Activated CD4-positive, alpha-beta T cell treated with anti-CD3 and anti-CD28 coated beads, Interleukin-2, amount 50 U/mL, for 4 hours (primary cell): ENCODE results near the gene SPRN.
"Not testable (repeated sequence)": the region's sequence is repeated elsewhere in the genome, so short reads cannot be mapped to it uniquely, and the experiment has no call there.

ENCODE experiments used
- DNase-seq, 2 experiments: peaks; one replicate each; pipeline ENCODE4 v3.0.0-alpha.2; 2020

Gene SPRN

DNA sequence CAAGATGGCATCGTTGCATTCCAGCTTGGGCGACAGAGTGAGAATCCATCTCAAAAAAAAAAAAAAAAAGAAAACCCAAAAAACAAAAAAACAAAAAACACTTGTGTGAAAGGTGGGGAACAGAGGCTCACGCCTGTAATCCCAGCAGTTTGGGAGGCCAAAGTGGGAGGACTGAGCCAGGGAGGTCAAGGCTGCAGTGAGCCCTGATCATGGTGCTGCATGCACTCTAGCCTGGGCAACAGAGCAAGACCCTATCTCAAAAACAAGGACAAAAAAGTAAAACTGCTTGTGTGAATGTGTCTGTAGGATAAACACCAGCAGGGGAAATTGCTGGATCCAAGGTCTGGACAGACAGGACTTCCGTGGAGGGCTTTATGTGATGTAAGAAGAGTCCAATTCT, 40.9 kb downstream of the SPRN start:
- DNase-seq = no peak

DNA sequence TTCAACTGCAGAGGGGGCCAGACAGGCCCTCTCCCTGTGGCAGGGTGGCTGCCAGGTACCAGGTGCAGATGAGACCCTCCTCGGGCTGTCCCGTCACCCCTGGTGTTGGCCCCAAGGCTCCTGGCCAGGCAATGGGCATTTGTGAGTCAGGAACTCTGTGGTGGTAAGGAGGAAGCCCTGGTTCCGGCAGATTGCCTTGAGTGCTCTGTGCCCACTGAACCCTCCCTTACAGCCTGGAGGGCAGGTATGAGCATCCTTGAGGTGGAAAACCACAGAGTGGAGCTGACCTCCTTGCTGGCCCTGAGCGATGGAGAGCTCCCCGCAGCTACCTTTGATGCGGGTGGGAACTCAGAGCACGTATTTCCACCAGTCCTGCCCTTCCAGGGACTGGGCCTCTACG, 43.4 kb downstream of the SPRN start:
- no peak for DNase-seq

DNA sequence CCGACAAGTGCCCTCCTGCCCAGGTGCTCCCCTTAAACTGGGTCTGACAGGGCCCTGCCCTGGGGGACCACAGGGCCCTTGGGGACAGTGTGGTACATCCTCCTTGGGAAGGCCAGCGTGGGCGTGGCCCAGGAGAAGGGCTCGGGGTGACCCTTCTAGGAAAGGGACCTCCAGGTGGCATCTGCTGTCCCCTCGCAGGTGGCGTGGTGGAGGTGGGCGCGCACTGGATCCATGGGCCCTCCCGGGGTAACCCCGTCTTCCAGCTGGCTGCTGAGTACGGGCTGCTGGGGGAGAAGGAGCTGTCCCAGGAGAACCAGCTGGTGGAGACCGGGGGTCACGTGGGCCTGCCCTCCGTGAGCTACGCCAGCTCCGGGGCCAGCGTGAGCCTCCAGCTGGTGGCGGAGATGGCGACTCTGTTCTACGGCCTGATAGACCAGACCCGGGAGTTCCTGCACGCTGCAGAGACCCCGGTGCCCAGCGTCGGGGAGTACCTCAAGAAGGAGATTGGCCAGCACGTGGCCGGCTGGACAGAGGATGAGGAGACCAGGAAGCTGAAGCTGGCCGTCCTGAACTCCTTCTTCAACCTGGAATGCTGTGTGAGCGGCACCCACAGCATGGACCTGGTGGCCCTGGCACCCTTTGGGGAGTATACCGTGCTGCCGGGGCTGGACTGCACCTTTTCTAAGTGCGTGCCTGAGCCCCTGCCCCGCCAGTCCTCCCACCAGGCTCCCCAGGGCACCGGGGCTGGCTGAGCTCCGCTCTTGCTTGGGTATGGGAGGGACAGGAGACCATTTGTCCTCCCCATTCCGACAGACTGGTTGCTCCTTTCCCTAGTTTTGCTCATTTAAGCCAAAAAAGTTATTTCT, 44.4 kb downstream of the SPRN start:
- DNase-seq = no peak

DNA sequence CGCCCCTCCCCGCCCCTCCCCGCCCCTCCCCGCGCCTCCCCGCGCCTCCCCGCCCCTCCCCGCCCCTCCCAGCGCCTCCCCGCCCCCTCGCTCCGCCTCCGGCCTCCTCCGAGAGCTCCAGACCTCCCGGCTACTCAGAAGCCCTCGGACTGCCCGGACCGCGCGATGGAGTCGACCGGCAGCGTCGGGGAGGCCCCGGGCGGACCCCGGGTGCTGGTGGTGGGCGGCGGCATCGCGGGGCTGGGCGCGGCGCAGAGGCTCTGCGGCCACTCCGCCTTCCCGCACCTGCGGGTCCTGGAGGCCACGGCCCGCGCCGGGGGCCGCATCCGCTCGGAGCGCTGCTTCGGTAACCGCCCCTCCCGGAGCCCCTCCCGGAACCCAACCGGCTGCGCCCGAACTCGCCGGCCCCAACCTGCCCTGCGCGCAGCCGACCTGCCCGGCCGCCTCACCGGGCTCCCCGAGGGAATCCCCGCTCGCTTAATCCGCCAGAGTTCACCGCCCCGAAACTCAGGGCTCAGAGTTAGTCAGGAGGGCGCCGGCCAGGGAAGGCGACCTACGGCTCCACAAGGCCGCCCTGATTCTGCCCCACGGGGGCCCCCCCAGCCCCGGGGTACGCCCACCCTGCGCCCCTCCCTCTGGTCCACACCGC, 45.1 kb downstream of the SPRN start, which contains the start of gene PAOX:
TSS of gene PAOX (plus strand) at position 111 of the 649 bp plus-strand sequence. CDS start at position 166, 55 bp downstream.
- peak; percentile 47 to 51 for DNase-seq

DNA sequence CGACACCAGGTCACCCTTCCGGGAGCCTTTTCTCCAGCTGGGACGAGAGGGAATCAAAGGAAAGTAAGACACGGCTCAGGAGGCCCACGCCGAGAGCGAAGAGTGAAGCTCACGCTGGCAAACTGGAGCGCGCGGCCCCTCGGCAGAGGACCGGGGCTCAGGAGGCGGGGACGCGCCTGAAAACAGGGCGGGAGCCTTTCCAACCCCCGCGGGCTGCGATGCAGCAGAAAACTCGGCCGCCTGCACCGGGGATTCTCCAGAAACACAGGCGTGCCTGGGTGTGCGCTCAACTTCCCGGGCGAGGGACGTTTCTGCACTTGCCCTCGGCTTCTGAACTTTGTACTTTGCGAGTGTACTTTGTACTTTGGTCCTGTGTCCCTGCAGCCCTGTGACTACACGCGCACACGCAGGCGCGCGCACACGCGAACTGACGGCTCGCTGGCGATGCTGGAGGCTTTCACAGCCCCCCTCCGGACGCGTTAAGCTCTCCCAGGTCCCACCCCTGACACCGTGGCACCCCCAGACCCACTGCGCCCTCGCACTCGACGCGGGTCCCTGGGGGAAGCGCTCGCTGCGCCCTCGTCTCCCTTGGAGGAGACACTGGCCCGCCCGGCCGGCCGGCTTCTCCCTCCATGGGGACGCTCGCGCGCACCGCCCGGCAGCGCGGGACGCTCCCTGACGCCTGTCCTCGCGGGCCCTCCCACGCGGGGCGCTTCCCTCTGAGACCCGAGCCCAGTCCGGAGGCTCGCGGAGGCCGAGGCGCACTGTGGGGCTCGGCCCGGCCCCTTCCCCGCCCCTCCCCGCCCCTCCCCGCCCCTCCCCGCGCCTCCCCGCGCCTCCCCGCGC, 46.0 kb downstream of the SPRN start:
- peak; percentile 50 to 52 for DNase-seq

DNA sequence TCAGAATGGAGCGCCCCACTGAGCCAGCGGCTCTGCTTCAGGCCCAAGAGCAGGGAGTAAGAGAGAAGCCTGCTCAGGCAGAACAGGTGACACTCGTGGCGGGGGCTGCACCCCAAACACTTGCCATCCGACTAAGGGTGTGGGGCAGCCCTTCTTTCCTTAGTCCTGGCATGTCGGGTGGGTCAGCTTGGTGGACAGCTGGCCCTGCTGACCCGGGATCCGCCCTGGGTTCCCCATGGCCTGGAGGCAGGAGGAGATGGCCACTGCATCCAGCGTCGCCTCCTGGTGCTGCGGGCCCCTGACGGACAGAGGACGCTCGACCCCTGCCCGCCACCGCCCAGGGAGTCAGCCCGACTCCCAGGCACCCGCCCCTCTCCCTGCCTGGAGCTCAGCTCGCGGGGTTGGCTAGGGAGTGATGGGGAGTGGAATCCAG, 46.6 kb downstream of the SPRN start:
- DNase-seq = no peak

DNA sequence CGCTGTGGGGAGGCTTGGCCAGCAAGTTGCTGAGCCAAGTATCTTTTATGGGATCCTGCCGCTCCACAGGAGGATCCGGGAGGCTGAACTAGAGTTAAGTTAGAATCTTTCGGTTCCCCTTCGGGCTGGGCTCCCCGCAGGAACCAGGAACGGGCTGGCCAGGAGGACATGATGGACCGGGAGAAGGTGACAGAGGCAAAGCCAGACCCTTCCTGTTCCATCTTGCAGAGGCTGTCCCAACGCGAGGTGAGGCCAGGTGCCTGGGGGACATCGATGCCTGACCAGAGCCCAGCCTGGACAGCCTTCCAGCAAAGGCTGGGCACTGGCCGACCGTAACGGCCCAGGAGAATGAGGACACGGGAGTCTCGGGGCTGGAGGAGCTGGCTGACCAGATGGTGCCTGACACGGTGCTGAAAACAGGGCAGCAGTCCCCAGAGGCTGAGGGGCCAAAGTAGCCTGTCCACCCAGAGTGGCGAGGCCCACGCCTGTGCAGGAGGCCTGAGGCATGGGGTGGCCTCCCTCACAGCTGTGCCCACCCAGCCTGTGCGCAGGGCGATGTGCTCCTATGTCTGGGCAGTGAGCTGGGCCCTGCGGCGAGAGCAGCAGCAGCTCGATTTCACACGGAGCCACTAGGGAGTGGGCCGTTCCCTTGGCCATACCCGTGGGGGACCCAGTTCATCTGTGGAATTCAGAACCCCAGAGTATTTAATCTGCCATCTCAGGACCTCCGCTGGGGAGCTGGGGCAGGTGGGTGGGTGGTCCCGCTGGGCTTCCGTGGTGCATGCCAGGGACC, 47.2 kb downstream of the SPRN start:
- DNase-seq = no peak

DNA sequence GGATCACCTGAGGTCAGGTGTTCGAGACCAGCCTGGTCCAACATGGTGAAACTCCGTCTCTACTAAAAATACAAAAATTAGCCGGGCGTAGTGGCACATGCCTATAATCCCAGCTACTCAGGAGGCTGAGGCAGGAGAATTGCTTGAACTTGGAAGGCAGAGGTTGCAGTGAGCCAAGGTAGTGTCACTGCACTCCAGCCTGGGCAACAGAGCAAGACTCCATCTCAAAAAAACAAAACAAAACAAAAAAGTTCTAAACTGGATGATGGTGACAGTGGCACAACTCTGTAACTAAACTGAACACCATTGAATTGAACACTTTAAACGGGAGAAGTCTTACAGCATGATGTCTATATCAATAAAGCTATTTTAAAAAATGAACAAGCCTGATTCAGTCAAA, 48.2 kb downstream of the SPRN start:
- not testable (repeated sequence) for DNase-seq

DNA sequence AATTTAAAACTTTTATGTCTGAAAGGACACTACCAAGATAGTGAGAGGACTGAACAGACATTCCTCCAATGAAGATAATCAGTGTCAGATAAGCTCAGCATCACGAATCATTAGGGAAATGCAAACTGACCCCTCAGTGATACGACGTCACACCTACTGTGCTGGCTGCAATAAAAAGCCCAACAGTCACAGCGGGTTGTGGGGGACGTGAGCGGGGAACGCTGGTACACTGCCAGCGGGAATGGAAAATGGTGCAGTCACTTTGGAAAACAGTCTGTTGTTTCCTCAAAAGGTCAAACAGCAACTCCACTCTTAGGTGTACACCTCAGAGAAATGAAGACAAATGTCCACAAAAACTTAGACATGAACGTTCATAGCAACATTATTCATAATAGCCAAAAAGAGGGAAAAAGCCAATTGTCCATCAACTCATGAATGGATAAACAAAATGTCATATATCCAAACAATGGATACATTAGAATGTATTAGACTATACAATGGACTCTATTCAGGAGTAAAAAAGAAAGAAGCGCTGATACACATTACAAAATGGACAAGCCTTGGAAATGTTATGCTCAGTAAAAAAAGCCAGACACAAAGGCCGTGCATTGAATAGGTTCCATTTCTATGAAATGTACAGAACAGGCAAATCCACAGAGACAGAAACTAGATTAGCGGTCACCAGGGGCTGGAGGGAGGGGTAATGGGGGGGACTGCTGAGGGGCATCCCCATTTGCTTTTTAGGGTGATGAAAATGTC, 48.9 kb downstream of the SPRN start:
- DNase-seq = no peak

DNA sequence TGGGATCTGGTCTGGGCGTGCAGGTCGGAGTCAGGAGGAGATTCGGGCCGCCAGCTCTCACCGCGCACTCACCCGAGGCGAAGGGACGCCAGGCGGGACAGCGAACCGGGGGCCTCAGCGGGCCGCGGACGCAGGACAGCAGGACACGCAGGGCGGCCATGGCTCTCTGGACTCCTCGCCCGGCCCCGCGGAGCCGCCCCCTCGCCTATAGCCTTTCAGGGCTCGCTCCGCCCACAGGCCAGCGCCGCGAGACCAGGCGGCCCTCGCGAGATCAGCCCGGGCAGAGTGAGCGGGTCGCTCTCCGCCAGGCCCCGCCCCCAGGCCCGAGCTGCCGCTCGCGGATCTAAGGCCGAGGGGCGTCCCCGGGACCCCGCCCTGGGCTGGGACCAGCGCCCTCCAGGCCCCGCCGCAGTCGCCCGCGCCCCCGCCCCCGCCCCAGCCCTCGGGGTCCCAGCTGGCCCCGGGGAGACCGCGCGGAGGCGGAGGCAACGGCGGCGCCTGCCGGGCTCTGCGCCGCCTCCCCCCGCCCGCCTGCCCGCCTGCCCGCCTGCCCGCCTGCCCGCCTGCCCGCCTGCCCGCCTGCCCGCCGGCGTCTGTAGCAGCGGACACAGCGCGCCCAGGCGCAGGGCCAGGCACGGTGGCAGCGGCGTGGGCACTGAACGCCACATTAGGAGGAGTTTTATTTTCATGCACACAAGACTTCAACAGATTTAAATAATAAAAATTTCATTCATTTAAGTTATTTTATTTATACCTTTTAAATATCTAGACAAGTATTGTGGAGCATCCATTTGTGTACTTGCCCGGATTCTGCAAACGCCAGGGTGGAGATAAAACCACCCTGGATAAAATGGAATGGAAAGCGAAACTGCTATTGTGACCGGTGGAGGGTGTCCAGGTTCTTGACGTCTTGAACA, 51.0 kb downstream of the SPRN start, which contains the start of gene ECHS1:
TSS of gene ECHS1 (minus strand) at position 181 of the 917 bp plus-strand sequence. CDS start at position 160, 21 bp downstream.
- DNase-seq = peak; percentile 89

DNA sequence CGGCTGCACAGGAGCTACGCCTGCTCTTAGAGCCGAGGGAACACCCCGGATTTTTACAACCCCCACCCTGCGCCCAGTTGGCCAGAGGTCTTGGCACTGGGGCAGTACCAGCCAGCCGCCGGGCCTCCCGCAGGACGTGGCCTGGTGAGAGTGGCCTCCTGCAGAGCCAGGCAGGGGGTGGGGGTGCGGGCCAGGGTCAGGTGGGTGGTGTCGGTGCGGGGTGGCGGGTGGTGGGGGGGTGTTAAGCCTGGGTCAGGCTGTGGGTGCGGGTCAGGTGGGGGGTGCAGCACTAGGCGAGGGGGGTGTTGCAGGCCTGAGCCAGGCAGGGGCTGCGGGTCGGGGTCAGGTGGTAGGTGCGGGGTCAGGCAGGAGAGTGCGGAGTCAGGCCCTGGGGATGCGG, 51.9 kb downstream of the SPRN start:
- no peak for DNase-seq
